HEK293T (cell line): ENCODE measurements around the gene TTC19.

Experiments used
- BHLHE40 ChIP-seq: fragments of 450-650 bp; IDR thresholded peaks from 2 replicates; pipeline ENCODE4 v1.6.1; 2016; ENCODE audit warnings: mild to moderate bottlenecking, moderate library complexity, borderline replicate concordance
- ELF4 ChIP-seq: fragments of 450-650 bp; IDR thresholded peaks from 2 replicates; pipeline ENCODE4 v1.6.1; 2017; ENCODE audit warnings: antibody characterized with exemption
- FOXK2 ChIP-seq: fragments of 450-650 bp; IDR thresholded peaks from 2 replicates; pipeline ENCODE4 v1.6.1; 2016; ENCODE audit warnings: mild to moderate bottlenecking
- FOXM1 ChIP-seq: fragments of 450-650 bp; IDR thresholded peaks from 2 replicates; pipeline ENCODE4 v1.6.1; 2017; ENCODE audit warnings: mild to moderate bottlenecking, borderline replicate concordance
- L3MBTL2 ChIP-seq: fragments of 450-650 bp; conservative IDR thresholded peaks from 2 replicates; pipeline ENCODE4 v1.6.1; 2016; ENCODE audit warnings: mild to moderate bottlenecking
- LEF1 ChIP-seq: fragments of 450-650 bp; IDR thresholded peaks from 2 replicates; pipeline ENCODE4 v1.6.1; 2017; ENCODE audit warnings: mild to moderate bottlenecking, borderline replicate concordance
- NFRKB ChIP-seq: fragments of 450-650 bp; IDR thresholded peaks from 2 replicates; pipeline ENCODE4 v1.6.1; 2016; ENCODE audit warnings: mild to moderate bottlenecking, moderate library complexity
- PKNOX1 ChIP-seq: fragments of 450-650 bp; IDR thresholded peaks from 2 replicates; pipeline ENCODE4 v1.6.1; 2016
- SUZ12 ChIP-seq: fragments of 450-650 bp; IDR thresholded peaks from 2 replicates; pipeline ENCODE4 v1.6.1; 2016; ENCODE audit warnings: mild to moderate bottlenecking
- TARDBP ChIP-seq: fragments of 450-650 bp; IDR thresholded peaks from 2 replicates; pipeline ENCODE4 v1.6.1; 2016
- ZNF384 ChIP-seq: fragments of 450-650 bp; IDR thresholded peaks from 2 replicates; pipeline ENCODE4 v1.6.1; 2016

GRCh38 chr17:16046966-16047365, 47.3 kb downstream of the TTC19 start:
- TF ChIP-seq FOXM1 (no peak), TARDBP (no peak), NFRKB (no peak), SUZ12 (no peak), L3MBTL2 (no peak), BHLHE40 (no peak), ZNF384 (no peak), FOXK2 (no peak), LEF1 (no peak), ELF4 (no peak), PKNOX1 (no peak)
